ENCODE measurements around the gene RBMS1. TPM values are rescaled to one million over a fixed set of nuclear protein-coding genes. Genes with fewer than 3 reads are reported as not detected.

RBMS1 gene
- total RNA-seq, 1 donor from 2014 or later: 35.4 TPM

DNA sequence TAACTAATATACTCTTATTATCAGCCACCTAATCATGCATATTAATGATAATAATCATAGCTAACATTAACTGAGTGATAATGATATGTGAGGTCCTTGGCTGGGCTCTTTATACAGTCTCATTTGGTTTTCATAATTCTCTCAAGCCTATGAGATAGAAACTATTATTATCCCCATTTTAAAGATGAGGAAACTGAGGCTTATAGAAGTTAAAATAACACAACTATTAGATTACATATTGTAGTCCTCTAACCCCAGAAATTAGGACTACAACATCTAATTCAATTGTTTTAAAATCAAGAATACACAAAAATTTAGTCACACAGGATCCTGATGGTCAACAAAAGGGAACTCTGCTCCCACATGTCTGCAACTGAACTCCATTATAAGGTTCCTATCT lies 209.9 kb downstream of the RBMS1 start:
- Mint-ChIP-seq H3K27me3 (ENCODE audit: insufficient read depth) (no peaks in the 10 kb centered on the region), H3K4me3 (no peak overlapping the region), H3K36me3 (ENCODE audit: low read depth) (peaks cover 36% of the 10 kb centered on the region), H3K9me3 (no peaks in the 10 kb centered on the region), H3K4me1 (ENCODE audit: low read depth) (peaks cover 19% of the 10 kb centered on the region), H3K27ac (no peak overlapping the region)
- intact Hi-C loops (cut with micrococcal nuclease): no loop called here
- no peak for DNase-seq (ENCODE audit: low spot score)

DNA sequence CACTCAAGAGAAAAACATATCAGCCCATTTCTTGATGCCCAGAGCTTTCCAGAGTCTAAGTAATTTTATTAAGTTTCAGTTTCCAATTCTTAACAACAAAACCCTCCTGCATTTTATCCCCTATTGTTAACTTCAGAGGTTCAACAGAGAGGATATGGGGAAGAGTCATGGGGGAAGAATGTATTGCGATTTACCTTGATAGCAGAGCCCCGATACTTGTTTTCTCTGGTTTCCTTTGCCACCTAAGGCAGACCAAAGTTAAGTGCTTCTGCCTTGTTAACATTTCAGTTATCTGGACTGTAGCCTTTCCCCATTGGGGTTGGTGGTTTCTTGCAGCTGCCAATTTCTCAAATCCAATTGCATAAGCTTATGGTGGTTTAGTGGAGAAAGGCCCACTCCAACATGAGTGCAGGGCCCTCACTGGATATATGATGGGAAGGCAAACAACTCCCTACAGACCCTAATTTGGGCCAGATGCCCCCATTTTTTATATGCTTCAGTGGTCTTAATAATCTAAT lies 211.5 kb downstream of the RBMS1 start:
- no peaks in the 10 kb centered on the region for H3K9me3 Mint-ChIP-seq

DNA sequence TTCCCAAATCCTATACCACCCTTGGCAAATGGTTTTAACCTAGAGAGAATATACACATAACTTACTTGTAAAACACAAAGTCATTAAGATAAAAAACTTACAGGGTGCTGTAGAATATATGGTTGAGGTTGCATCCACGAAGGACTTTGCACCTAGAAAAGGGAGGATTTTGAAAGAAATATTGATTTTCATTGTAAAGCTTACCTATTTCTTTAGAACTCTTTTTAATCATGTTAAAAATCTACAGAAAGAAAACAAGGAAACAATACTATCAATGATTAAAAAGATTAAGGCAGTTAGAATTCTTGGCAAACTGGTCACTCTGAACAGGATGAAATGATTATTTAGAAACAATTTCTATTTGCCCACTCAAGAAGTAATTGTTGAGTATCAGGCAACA lies 212.4 kb downstream of the RBMS1 start:
- DNase-seq (ENCODE audit: low spot score): no peak
- Mint-ChIP-seq H3K4me3 (no peak overlapping the region), H3K4me1 (ENCODE audit: low read depth) (peaks cover 19% of the 10 kb centered on the region), H3K36me3 (ENCODE audit: low read depth) (peaks cover 43% of the 10 kb centered on the region), H3K27ac (no peak overlapping the region), H3K27me3 (ENCODE audit: insufficient read depth) (no peaks in the 10 kb centered on the region), H3K9me3 (no peaks in the 10 kb centered on the region)
- intact Hi-C loops (cut with micrococcal nuclease): loop anchor here (2.0 kb wide), 1 partner anchor 14 kb away; no protein-coding TSS in a partner anchor

More for the DNA sequence above, 211.5 kb downstream of the RBMS1 start:
- peaks cover 19% of the 10 kb centered on the region for H3K4me1 Mint-ChIP-seq (ENCODE audit: low read depth)
- H3K27ac Mint-ChIP-seq: no peak overlapping the region
- H3K36me3 Mint-ChIP-seq (ENCODE audit: low read depth): peaks cover 43% of the 10 kb centered on the region
- no peaks in the 10 kb centered on the region for H3K27me3 Mint-ChIP-seq (ENCODE audit: insufficient read depth)
- no peak overlapping the region for H3K4me3 Mint-ChIP-seq
- DNase-seq (ENCODE audit: low spot score): no peak
- intact Hi-C loops (cut with micrococcal nuclease): no loop called here

DNA sequence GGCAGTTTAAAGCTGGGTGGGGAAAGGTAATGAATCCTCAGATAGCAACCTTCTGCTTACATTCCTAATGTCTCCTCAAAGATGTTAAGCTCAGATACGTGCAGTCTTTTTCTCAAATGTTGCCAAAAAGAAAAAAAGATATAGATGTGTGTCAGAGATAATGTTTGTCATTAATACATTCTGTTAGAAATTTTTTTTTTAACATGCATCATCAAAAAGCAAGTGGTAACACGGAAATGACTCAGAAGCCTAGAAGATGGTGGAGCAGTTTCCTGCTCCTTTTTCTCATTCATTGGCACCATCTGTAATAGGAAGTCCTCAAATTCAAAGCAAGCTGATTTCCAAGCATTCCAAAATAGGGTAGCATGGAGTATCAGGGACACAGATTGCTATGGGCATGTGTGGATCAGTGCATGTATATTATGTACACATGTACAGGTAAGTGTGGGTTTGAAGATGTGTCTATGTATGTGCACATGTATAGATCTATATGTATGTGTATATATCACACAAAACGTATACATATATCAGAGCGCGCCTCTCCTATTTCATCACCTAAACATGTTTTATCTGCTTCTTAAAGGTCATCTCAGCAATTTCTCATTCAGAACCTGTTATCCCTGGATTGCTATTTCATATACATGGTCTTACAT lies 213.7 kb downstream of the RBMS1 start:
- Mint-ChIP-seq H3K36me3 (ENCODE audit: low read depth) (peaks cover 46% of the 10 kb centered on the region), H3K9me3 (no peaks in the 10 kb centered on the region), H3K27me3 (ENCODE audit: insufficient read depth) (no peaks in the 10 kb centered on the region), H3K4me3 (no peak overlapping the region), H3K4me1 (ENCODE audit: low read depth) (peaks cover 19% of the 10 kb centered on the region), H3K27ac (peak overlapping the region; percentile 16)
- DNase-seq (ENCODE audit: low spot score): no peak
- intact Hi-C loops (cut with micrococcal nuclease): loop anchor here (2.0 kb wide), 1 partner anchor 15 kb away; no protein-coding TSS in a partner anchor

- Mint-ChIP-seq H3K27me3 (ENCODE audit: insufficient read depth) (no peaks in the 10 kb centered on the region), H3K27ac (no peak overlapping the region), H3K4me1 (ENCODE audit: low read depth) (peaks cover 19% of the 10 kb centered on the region), H3K36me3 (ENCODE audit: low read depth) (peaks cover 44% of the 10 kb centered on the region), H3K4me3 (no peak overlapping the region), H3K9me3 (no peaks in the 10 kb centered on the region)
- no peak for DNase-seq (ENCODE audit: low spot score)
- intact Hi-C loops (cut with micrococcal nuclease): no loop called here
Observed at GRCh38 chr2:160278879-160279177, 214.8 kb downstream of the RBMS1 start.

GRCh38 chr2:160278101-160278878 lies 215.3 kb downstream of the RBMS1 start:
- Mint-ChIP-seq H3K36me3 (ENCODE audit: low read depth) (peaks cover 46% of the 10 kb centered on the region), H3K27ac (no peak overlapping the region), H3K9me3 (no peaks in the 10 kb centered on the region), H3K4me3 (no peak overlapping the region), H3K27me3 (ENCODE audit: insufficient read depth) (no peaks in the 10 kb centered on the region), H3K4me1 (ENCODE audit: low read depth) (peaks cover 19% of the 10 kb centered on the region)
- no peak for DNase-seq (ENCODE audit: low spot score)
- intact Hi-C loops (cut with micrococcal nuclease): no loop called here

GRCh38 chr2:160277151-160277550 lies 216.5 kb downstream of the RBMS1 start:
- Mint-ChIP-seq H3K27ac (no peak overlapping the region), H3K36me3 (ENCODE audit: low read depth) (peaks cover 43% of the 10 kb centered on the region), H3K4me1 (ENCODE audit: low read depth) (peaks cover 13% of the 10 kb centered on the region), H3K9me3 (no peaks in the 10 kb centered on the region), H3K27me3 (ENCODE audit: insufficient read depth) (no peaks in the 10 kb centered on the region), H3K4me3 (no peak overlapping the region)
- DNase-seq (ENCODE audit: low spot score): no peak
- intact Hi-C loops (cut with micrococcal nuclease): no loop called here

DNA sequence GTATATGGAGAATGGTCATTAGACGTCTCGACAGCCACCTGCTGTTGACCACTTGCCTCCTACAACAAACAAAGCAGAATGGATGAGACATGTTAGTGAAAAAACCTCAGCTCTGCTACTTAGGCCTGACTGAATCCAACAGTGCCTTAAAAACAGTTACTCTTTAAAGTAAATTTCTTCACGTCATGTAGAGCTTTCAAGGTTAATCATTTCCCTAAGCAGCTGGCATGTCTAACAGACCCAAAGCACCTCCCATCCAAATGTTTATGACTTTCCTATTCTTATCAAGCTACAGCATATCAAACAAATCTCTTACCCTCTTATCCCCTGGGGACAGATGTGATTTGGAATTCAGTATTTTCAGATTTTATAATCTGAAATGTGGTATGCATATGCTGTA lies 218.0 kb downstream of the RBMS1 start:
- H3K9me3 Mint-ChIP-seq: no peaks in the 10 kb centered on the region
- no peaks in the 10 kb centered on the region for H3K27me3 Mint-ChIP-seq (ENCODE audit: insufficient read depth)
- intact Hi-C loops (cut with micrococcal nuclease): no loop called here
- no peak overlapping the region for H3K4me3 Mint-ChIP-seq
- no peak for DNase-seq (ENCODE audit: low spot score)
- peaks cover 12% of the 10 kb centered on the region for H3K4me1 Mint-ChIP-seq (ENCODE audit: low read depth)
- peaks cover 46% of the 10 kb centered on the region for H3K36me3 Mint-ChIP-seq (ENCODE audit: low read depth)
- no peak overlapping the region for H3K27ac Mint-ChIP-seq

DNA sequence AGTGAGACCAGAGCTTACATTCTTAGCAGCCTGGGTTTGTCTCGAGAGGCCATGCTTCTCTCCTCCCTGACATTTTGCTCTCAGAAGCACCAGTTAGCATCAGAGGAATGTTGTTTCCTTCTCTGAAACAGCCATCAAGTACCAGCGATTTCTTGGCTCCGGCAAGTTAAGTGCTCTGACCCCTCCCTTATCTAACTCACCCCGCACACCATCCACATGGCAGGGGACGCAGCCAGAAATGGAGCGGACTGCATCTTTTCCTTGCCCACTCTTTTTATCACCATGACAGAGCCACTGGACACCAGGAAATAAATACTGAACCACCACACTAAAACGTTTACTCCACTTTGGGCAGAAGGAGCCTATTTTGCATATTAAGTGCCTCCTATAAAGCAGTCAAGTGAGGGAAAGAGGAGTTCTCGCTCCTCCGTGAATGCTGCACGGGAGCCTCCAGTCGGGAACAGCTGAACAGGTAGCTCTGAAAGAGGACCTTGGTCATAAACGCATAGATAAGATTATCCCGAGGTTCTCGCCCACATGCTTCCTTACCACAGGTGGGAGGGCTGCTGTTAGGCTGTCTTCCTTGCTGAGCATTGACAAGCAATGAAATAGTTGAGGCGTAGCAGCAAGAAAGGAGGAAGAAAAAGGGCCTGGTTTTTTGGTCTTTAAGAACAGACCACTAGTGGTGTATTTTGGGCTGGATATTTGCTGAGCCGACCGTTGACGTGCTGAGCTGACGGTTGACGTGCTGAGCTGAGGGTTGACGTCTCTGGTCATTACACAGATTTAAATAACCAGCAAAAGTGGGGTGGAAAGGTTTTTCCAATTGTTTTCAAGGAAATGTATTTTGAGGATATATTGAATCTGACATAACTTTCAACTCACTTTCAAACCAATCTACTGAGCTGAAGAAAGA lies 222.2 kb downstream of the RBMS1 start:
- Mint-ChIP-seq H3K4me3 (no peak overlapping the region), H3K4me1 (ENCODE audit: low read depth) (peaks cover 19% of the 10 kb centered on the region), H3K36me3 (ENCODE audit: low read depth) (peaks cover 28% of the 10 kb centered on the region), H3K9me3 (no peaks in the 10 kb centered on the region), H3K27me3 (ENCODE audit: insufficient read depth) (peaks cover 16% of the 10 kb centered on the region), H3K27ac (no peak overlapping the region)
- DNase-seq (ENCODE audit: low spot score): no peak
- intact Hi-C loops (cut with micrococcal nuclease): no loop called here

- H3K9me3 Mint-ChIP-seq: no peaks in the 10 kb centered on the region
- H3K4me1 Mint-ChIP-seq (ENCODE audit: low read depth): peaks cover 27% of the 10 kb centered on the region
- DNase-seq (ENCODE audit: low spot score): no peak
- H3K36me3 Mint-ChIP-seq (ENCODE audit: low read depth): peaks cover 28% of the 10 kb centered on the region
- peak overlapping the region; percentile 11 for H3K27ac Mint-ChIP-seq
- H3K4me3 Mint-ChIP-seq: no peak overlapping the region
- peaks cover 16% of the 10 kb centered on the region for H3K27me3 Mint-ChIP-seq (ENCODE audit: insufficient read depth)
- intact Hi-C loops (cut with micrococcal nuclease): no loop called here
Observed at GRCh38 chr2:160270571-160271113, 223.0 kb downstream of the RBMS1 start.

DNA sequence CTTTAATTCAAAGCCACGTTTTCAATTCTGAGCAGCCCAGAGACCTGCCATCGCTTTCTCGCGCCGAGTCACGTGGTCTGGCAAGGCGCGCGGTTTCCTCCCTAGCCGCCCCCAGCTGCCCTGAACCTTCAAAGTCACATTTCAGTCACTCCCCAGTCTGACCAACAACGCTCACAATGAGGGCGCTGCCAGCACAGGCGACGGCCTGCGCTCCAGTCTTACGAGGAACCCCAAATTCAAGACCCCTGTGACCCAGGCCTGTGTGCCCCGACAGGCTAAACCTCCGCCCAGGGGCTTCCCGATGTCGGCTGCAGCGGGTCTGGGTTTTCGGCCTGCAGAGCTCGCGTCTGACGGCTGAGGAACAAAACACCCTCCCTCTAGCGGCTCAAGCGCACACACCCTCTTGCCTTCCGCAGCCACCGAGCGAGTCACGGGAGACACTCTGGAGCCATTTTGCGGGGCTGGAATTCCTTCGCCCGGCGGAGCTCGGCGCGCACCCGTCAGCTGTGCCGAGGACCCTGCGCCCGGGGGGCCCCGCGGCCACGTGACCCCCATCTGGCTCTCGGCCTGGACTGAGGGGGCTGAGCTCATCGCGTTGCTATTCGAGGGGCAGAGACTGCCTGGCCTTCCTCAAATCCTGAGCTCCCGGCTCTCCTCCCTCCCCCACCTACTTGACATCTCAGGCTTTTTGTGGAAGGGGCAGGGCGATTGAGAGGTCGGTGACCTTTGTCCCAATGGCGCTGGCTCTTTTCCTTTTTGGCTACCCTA lies 223.6 kb downstream of the RBMS1 start:
- Mint-ChIP-seq H3K4me1 (ENCODE audit: low read depth) (peaks cover 33% of the 10 kb centered on the region), H3K36me3 (ENCODE audit: low read depth) (peaks cover 26% of the 10 kb centered on the region), H3K27me3 (ENCODE audit: insufficient read depth) (peaks cover 16% of the 10 kb centered on the region), H3K27ac (no peak overlapping the region), H3K9me3 (no peaks in the 10 kb centered on the region), H3K4me3 (peak overlapping the region; percentile 62)
- intact Hi-C loops (cut with micrococcal nuclease): loop anchor here (5.0 kb wide), 2 partner anchors 137 to 217 kb away; no protein-coding TSS in a partner anchor
- peak; percentile 25 for DNase-seq (ENCODE audit: low spot score)

DNA sequence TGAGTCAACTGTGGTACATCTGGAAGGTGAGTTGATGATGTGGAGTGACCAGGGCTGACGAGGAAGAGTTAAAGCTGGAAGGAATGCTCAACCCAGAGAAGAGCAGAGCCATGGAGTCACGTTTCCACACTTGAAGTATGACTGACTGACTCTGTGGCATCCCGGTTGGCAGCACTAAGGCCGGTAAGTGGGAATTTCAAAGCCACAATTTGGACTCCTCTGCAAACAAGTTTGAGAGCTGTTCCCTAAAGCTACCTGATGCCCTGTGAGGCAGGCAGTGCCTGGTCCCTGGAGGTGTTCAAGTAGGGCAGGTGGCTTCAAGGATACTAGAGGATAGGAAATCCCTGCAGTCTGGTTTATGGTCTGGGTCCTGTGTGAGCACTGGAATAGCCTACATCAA lies 224.2 kb downstream of the RBMS1 start:
- H3K27me3 Mint-ChIP-seq (ENCODE audit: insufficient read depth): peaks cover 16% of the 10 kb centered on the region
- H3K9me3 Mint-ChIP-seq: no peaks in the 10 kb centered on the region
- H3K27ac Mint-ChIP-seq: no peak overlapping the region
- peak overlapping the region; percentile 62 for H3K4me3 Mint-ChIP-seq
- peaks cover 22% of the 10 kb centered on the region for H3K36me3 Mint-ChIP-seq (ENCODE audit: low read depth)
- no peak for DNase-seq (ENCODE audit: low spot score)
- intact Hi-C loops (cut with micrococcal nuclease): loop anchor here (5.0 kb wide), 2 partner anchors 138 to 218 kb away; no protein-coding TSS in a partner anchor
- H3K4me1 Mint-ChIP-seq (ENCODE audit: low read depth): peaks cover 34% of the 10 kb centered on the region
